ENCODE data around the gene ANAPC13. TPM values are rescaled to one million over a fixed set of nuclear protein-coding genes. Genes with fewer than 3 reads are reported as not detected.

ANAPC13 gene
- total and polyA plus RNA-seq, 10 of the 15 experiments (the other 5 are each of a cell fraction or from before 2014, with no cell fraction given), result 34.9 to 139 (median 83.0) TPM

GRCh38 chr3:134437211-134437752 is 48.5 kb downstream of the ANAPC13 start (continued):
- TF ChIP-seq, protein P1, sequence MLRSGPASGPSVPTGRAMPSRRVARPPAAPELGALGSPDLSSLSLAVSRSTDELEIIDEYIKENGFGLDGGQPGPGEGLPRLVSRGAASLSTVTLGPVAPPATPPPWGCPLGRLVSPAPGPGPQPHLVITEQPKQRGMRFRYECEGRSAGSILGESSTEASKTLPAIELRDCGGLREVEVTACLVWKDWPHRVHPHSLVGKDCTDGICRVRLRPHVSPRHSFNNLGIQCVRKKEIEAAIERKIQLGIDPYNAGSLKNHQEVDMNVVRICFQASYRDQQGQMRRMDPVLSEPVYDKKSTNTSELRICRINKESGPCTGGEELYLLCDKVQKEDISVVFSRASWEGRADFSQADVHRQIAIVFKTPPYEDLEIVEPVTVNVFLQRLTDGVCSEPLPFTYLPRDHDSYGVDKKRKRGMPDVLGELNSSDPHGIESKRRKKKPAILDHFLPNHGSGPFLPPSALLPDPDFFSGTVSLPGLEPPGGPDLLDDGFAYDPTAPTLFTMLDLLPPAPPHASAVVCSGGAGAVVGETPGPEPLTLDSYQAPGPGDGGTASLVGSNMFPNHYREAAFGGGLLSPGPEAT (IDR thresholded peaks at IDR 0.05; ENCODE audit: low read depth), result no peak

GRCh38 chr3:134432236-134432635 is 53.5 kb downstream of the ANAPC13 start:
- H3K9ac ChIP-seq (ENCODE audit: control insufficient read depth, insufficient read depth, low read length), result no peak overlapping the region
- in situ Hi-C loops (cut with MboI) (no loop called here), intact Hi-C loops (cut with micrococcal nuclease; ENCODE audit: unreplicated experiment) (no loop called here)
- ChIA-PET CTCF (interaction anchor here (1.0 to 1.5 kb wide), 2 partner anchors 45 to 48 kb away, joined by 4 to 5 read pairs; no protein-coding TSS in a partner anchor), POLR2A (no interaction called here), SMC1A (ENCODE audit: uncharacterized antibody, unreplicated experiment) (no interaction called here), RAD21 (ENCODE audit: unreplicated experiment) (no interaction called here)
- BruUV-seq (replicated peaks), result no TSS peak
- 56% methylated on average over 3 of the region's 3 CpGs for WGBS (ENCODE audit: insufficient coverage, insufficient replicate concordance, low lambda C conversion rate, missing lambda C conversion rate)
- no peaks in the 10 kb centered on the region for H3K79me2 ChIP-seq (ENCODE audit: control insufficient read depth, insufficient read depth, low read length)
- no peak overlapping the region for H2AFZ ChIP-seq (ENCODE audit: control insufficient read depth, low read depth, low read length)
- no peaks in the 10 kb centered on the region for H3K4me1 ChIP-seq (ENCODE audit: control insufficient read depth, insufficient read depth, low read length)
- ATAC-seq, result no peak
- FAIRE-seq, result no peak
- H3K4me3 ChIP-seq, result no peak overlapping the region
- no peaks in the 10 kb centered on the region; a peak in 1 of 4 replicates for H3K27me3 ChIP-seq (replicated peaks in 1 of 2; ENCODE audit: control insufficient read depth in 2 of 2, insufficient read depth in 2 of 2, low read length in 1 of 2)
- no peaks in the 10 kb centered on the region for H4K20me1 ChIP-seq (ENCODE audit: control insufficient read depth, insufficient read depth)
- H3K9me3 ChIP-seq (replicated peaks; ENCODE audit: control insufficient read depth, insufficient read depth, low read length), result no peaks in the 10 kb centered on the region
- H3K36me3 ChIP-seq (ENCODE audit: control insufficient read depth in 2 of 2, insufficient read depth in 2 of 2, low read length in 1 of 2), result no peaks in the 10 kb centered on the region
- no peak for DNase-seq (ENCODE audit: low read depth, low spot score)
- H3K27ac ChIP-seq (ENCODE audit: control insufficient read depth, insufficient read depth), result no peak overlapping the region
- H3K4me2 ChIP-seq (ENCODE audit: control insufficient read depth, insufficient read depth), result no peak overlapping the region
- TF ChIP-seq SUPT20H (IDR thresholded peaks at IDR 0.05; ENCODE audit: borderline replicate concordance, control insufficient read depth, low read depth, low read length) (no peak), EGR1 (IDR thresholded peaks at IDR 0.05; ENCODE audit: borderline replicate concordance in 1 of 2, low read depth in 2 of 2, low read length in 2 of 2) (no peak), KAT2A (conservative IDR thresholded peaks at IDR 0.05; ENCODE audit: control insufficient read depth, low read depth, low read length) (no peak), SREBF2 (IDR thresholded peaks at IDR 0.05; ENCODE audit: low read length) (no peak), RAD51 (IDR thresholded peaks at IDR 0.05) (no peak), ZNF687 (IDR thresholded peaks at IDR 0.05) (no peak), POLR2AphosphoS5 (IDR thresholded peaks at IDR 0.05; ENCODE audit: low read length) (no peak), KLF5 (IDR thresholded peaks at IDR 0.05; ENCODE audit: partially characterized antibody) (no peak), SREBF1 (IDR thresholded peaks at IDR 0.05; ENCODE audit: low read length) (no peak), SIX5 (IDR thresholded peaks at IDR 0.05; ENCODE audit: low read depth, low read length, severe bottlenecking) (no peak), BACH1 (IDR thresholded peaks at IDR 0.05; ENCODE audit: borderline replicate concordance) (no peak)
- TF ChIP-seq, protein P2, sequence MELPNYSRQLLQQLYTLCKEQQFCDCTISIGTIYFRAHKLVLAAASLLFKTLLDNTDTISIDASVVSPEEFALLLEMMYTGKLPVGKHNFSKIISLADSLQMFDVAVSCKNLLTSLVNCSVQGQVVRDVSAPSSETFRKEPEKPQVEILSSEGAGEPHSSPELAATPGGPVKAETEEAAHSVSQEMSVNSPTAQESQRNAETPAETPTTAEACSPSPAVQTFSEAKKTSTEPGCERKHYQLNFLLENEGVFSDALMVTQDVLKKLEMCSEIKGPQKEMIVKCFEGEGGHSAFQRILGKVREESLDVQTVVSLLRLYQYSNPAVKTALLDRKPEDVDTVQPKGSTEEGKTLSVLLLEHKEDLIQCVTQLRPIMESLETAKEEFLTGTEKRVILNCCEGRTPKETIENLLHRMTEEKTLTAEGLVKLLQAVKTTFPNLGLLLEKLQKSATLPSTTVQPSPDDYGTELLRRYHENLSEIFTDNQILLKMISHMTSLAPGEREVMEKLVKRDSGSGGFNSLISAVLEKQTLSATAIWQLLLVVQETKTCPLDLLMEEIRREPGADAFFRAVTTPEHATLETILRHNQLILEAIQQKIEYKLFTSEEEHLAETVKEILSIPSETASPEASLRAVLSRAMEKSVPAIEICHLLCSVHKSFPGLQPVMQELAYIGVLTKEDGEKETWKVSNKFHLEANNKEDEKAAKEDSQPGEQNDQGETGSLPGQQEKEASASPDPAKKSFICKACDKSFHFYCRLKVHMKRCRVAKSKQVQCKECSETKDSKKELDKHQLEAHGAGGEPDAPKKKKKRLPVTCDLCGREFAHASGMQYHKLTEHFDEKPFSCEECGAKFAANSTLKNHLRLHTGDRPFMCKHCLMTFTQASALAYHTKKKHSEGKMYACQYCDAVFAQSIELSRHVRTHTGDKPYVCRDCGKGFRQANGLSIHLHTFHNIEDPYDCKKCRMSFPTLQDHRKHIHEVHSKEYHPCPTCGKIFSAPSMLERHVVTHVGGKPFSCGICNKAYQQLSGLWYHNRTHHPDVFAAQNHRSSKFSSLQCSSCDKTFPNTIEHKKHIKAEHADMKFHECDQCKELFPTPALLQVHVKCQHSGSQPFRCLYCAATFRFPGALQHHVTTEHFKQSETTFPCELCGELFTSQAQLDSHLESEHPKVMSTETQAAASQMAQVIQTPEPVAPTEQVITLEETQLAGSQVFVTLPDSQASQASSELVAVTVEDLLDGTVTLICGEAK (IDR thresholded peaks at IDR 0.05; ENCODE audit: borderline replicate concordance), result no peak
